Eye (tissue), 1 donor: ENCODE data around the gene UNK.
A peak's percentile ranks its signal among the peaks of the same experiment; 100 is the strongest.

Source experiments
- DNase-seq: peaks from one replicate; pipeline ENCODE4 v3.0.0-alpha.2; 2015

Gene UNK

DNA sequence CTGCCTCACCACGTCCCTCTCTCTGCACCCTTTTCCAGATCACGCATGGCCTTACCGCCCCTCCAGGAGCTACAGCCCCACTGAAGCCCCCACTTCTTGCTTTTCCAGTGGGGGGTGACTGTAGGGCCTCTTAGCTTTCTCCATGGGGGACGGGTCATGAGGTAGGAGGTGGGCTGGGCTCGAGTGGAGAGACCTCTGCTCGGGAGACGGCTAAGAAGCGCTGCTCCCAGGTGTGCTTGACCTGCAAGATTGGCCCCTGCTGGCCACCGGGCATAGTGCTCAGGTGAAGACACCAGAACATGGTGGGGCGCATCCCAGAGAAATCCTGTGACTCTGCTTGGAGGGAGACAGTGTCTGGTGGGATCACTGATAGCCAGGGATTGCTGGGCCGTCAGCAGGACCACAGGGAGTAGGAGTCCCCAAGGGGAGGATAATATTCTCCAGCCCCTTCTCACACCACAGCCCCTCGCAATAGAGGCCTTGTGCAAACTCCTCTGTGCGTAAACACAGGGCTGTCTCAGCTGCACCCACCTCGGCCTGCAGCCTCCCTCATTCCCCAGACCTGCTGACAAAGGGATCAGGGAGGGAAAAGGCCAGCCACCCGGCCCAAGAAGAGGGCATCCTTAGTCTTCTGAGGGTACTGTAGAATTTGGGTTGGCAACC is 10.7 kb upstream of the UNK start:
- peak; percentile 63 for DNase-seq

GRCh38 chr17:75774471-75774990 is 10.1 kb upstream of the UNK start:
- no peak for DNase-seq

DNA sequence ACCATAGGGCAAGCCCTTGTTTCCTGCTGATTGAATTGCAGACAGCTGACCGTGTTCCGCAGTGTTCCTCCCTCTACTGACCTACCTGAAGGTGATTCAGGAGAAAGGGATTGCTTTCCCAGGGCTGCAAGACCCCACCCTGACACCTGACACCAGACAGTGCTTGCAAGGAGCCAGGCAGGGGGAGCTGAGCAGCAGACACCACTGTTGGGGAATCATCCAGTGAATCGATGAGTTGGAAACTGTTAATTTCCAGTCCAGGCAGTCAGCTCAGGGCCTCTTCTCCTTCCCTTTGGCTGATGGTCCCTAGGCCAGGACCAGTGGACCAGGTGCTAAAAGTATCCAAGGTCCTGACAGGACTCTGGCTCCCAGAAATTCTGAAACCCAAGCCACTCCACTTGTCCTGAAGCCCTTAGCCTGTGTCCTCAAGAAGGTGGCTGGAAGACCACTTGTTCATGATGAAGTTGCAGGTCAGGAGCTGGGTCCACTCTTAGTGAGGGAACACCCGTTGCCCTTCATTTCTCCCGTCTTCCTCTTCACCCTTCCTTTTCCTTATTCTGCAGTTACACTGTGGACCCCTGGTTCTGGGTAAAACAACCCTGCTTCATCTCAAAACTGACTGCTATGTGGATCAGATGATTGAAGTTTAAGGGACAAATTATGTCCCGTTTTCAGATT is 9.5 kb upstream of the UNK start:
- peak; percentile 74 for DNase-seq

DNA sequence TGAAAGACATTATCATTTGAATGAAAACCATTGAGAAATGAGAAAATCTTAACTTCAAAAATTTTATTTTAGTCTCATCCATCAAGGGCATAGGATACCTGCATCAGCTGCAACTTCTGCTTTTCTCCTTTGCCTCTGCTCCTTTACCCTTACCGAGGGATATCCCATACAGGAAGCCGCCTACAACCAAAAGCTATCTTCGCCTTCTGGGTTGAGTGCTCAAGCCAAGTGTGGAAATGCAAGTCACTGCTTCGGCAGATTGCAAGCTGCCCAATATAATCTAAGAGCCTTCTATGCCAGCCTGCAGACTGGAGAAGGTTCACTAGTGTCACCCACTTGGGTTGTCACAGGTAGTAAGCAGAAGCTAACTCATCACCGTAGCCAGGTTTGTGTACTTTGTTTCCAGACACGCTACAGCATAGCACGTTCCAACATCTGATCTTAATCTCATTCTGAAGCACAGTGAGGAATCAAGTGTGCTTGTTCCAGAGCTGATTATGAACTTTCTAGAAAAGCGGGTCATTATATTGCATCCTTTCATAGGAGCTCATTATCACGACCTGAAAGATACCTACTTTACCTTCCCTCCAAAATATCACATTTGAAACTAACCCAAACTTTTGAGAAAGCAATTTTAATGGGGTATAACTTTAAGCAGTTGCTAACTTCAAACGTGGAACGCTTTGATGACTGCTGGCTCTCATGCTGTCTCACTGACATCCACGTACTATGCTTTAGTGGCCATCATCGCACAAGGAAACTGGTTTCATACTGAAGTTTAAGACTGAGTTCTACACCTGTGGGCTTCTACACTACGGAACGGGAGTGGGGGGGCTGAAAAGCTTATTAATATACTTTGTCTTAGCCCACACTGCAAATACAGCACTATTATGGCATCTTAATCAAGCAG is 8.0 kb upstream of the UNK start:
- peak; percentile 61 for DNase-seq

- peak; percentile 58 for DNase-seq
Measured at GRCh38 chr17:75777296-75777922, 7.2 kb upstream of the UNK start.

DNA sequence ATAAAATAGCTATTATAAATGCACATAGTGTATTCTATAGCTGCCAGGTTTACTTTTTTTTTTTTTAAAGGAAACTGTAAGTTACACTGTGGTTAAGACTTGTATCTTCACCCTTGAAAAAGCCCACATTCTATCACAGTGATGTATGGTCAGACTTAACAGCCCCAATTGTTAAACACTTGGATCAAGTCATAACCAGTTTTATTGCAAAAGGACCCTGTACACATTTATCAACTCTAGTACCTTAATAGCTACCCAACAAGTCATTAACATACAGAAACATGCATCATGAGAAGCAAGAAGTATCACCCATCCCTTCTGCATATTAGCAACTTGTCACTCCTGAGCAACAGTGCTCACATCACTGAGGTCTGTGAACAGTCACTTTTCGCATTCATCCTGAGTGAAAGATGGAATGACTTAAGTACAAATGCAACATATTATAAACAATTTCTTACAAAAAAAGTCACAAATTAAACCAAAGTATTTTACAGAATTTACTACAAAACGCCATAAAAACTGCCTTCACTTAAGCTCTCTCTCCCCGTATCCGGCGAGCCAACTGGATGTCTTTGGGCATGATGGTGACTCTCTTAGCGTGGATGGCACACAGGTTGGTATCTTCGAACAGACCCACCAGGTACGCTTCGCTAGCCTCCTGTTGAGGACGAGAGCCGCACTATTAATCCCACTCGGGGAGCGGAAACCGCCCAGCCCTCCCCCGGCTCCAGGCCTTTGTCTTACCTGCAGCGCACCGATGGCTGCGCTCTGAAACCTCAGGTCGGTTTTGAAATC is 6.3 kb upstream of the UNK start:
- DNase-seq, result peak; percentile 50

DNA sequence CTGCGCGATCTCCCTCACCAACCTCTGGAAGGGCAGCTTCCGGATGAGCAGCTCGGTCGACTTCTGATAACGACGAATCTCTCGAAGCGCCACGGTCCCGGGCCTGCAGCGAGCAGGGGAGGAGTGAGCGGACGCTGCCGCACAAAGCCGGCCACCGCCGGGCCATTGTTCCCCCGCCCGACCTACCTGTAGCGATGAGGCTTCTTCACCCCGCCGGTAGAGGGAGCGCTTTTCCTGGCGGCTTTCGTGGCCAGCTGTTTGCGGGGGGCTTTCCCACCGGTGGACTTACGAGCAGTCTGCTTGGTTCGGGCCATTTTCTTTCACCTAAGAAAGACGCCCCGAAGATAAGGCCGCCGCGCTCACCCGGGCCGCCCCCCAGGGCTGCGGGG is 5.8 kb upstream of the UNK start:
- peak; percentile 86 for DNase-seq

- DNase-seq, result peak; percentile 100
Measured at GRCh38 chr17:75779250-75779986, 5.2 kb upstream of the UNK start.

- DNase-seq, result no peak
Measured at GRCh38 chr17:75779987-75780889, 4.4 kb upstream of the UNK start.

DNA sequence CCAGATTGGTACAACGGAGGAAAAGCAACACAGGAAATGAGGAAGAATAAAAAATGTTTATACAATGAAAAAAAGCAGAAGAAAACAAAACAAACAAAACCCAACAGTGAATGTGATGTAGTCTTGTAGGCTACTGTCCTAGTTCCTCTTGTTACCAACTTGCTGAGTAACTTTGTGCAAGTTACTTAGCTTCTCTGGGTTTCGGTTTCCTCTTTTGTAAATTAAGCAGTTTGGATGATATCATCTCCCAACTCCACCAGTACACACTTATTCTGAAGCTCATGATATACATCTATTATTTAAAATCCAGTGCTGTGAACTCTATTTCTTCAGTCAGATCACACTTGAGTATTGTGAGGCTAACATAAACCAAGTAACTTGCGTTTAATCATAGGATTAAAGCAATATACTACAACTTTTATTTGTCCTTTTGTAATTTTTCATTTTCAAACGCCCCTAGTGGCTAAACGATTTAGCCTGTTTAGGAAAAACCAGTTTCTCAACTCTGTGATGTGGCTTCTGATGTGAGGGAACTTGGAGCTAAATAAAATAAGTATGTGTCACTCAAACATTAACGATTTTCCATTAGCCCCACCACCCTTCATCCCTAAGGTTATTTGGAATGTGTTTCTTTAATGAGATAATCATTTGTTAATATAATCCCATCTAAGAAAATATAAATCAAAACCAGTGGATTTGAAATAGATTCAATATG is 1.4 kb upstream of the UNK start:
- DNase-seq, result peak; percentile 82

DNA sequence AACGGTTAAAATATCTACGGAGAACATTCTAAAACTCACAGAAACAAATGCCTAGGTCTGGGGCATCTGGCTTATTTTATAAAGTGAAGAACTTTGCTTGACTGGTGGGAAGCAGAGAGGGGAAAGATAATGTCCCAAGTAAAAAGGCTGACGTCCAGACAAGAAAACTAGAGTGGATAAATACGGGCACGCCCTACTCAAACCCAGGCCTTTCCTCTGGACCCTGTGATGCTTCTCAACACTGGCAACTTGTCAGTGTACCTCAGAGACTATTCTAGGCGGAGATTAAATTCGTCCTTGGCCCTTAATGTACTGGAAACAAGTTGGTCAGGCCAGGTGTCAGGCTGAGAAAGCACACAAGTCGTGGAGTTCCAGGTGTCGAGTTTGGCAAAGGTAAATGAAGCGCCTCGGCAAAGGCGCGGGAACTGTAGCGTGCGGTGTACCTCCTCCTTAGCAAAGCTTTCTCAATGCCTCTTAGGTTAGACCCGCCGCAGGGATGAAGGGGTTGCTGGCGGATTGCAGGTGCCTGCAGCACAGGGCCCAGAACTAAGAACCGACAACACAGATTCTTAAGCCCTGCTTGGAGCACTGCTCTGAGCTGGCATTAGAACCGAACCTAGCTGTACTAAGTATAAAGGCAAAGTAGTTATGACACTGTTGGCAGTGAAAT is 668 bp upstream of the UNK start:
- DNase-seq, result no peak

DNA sequence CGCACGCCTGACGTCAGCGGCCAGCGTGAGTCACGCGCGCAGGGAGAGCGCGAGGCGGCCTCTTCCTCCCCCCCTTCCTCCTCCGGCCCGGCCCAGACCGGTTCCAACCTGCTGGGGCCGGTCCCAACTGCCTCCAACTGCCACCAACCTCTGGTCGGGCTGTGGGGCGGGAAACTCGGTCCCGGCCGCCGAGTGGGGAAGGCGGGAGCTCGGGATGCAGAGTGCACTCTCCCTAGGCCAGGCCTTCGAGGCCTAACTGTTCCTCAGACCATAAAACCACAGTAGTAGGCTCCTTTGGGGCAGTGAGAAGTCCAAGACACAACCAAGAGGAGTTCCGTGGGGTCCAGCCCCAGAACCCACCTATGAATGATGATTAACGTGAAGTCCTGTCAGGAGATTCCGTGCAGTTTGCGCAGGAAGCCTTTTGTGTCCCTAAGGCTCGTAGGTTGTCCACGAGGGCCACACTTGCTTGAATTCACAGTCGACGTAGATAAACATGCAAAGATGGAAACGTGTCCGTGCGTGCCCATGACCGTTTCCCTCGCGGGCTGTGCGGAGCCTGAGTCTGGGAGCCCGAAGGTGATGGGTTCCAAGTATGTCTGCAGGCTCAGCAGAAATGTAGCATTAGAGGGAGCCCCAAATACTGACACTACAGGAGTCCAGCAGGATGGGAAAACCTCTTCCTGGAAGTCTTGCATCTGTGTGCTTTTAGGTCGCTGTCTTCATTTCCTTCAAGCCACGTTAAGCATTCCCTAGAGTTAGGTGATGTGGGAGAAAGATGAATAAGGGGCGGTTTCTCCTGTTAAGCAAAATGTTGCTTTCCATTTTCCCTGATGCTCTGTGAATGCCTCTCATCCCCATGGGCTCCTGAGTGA is 647 bp downstream of the UNK start:
- peak; percentile 96 for DNase-seq

GRCh38 chr17:75791254-75791653 is 6.6 kb downstream of the UNK start:
- no peak for DNase-seq

DNA sequence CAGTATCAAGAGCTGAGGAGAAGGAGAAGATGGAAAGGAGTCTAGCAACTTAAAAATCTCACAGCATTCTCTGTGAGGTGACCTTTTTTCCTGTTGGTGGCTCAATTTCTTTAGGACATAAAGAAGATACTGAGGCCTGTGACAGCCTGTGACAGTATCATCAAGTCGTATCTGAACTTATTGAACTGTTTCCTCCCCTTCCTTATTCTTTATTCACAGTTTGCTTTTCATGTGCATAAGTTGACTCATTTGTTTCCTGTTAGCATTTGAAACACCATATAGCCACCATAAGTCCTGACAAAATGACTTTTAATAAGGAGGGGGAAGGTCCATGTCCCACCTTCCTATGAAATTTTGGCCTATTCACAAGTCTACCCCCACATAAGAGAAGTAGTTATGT is 8.9 kb downstream of the UNK start:
- DNase-seq, result no peak

- DNase-seq, result no peak
Measured at GRCh38 chr17:75795820-75796607, 11.4 kb downstream of the UNK start.

- no peak for DNase-seq
Measured at GRCh38 chr17:75799402-75799801, 14.8 kb downstream of the UNK start.

- no peak for DNase-seq
Measured at GRCh38 chr17:75803883-75804282, 19.3 kb downstream of the UNK start.
